Prostate gland (tissue), 2 donors: ENCODE measurements around the gene TAS2R1. TPM values are rescaled to one million over a fixed set of nuclear protein-coding genes. Genes with fewer than 3 reads are reported as not detected.

ENCODE experiments used
- DNase-seq: peaks from one replicate; pipeline ENCODE4 v3.0.0-alpha.2; 2019; ENCODE audit warnings: low spot score
- H3K27ac ChIP-seq, 2 donors: fragments of 200-600 bp; sonication (generic); 2 replicates each; pipeline ENCODE4 v1.5.1; 2017 to 2019
- H3K27me3 ChIP-seq: fragments of 200-600 bp; sonication (generic); replicated peaks from 2 replicates; pipeline ENCODE4 v1.5.1; 2019; ENCODE audit not compliant: insufficient read depth
- H3K36me3 ChIP-seq, 2 donors: fragments of 200-600 bp; sonication (generic); 1 replicate in 1 of 2; 2 replicates in 1 of 2; pipeline versions ENCODE4 v1.5.1 to v1.8.1; 2017 to 2019
- H3K4me1 ChIP-seq: fragments of 200-600 bp; sonication (generic); replicated peaks from 2 replicates; pipeline ENCODE4 v1.5.1; 2019
- H3K4me3 ChIP-seq, 2 donors: fragments of 200-600 bp; sonication (generic); 2 replicates each; pipeline ENCODE4 v1.5.1; 2017 to 2019
- H3K9me3 ChIP-seq: fragments of 200-600 bp; sonication (generic); 2 replicates; pipeline ENCODE4 v1.5.1; 2017
- CTCF ChIP-seq, 4 experiments: fragments of 200-600 bp in 2 of 4; fragments of 450-650 bp in 2 of 4; sonication (generic) in 2 of 4; IDR thresholded peaks; 1 replicate in 3 of 4; 2 replicates in 1 of 4; pipeline ENCODE4 v1.5.1; 2016 to 2019; ENCODE audit warnings: antibody characterized with exemption in 4 of 4, mild to moderate bottlenecking in 2 of 4, moderate library complexity in 2 of 4
- POLR2A ChIP-seq: fragments of 450-650 bp; IDR thresholded peaks from one replicate; pipeline ENCODE4 v1.6.1; 2016; ENCODE audit warnings: antibody characterized with exemption, mild to moderate bottlenecking
- POLR2AphosphoS5 ChIP-seq: sonication (generic); formaldehyde crosslinking; IDR thresholded peaks from one replicate; pipeline ENCODE4 v1.6.1; 2017; ENCODE audit warnings: antibody characterized with exemption
- WGBS: methylation state at CpG from one replicate; pipeline ENCODE4 v1.1.5; 2018; 5-methylcytosine and 5-hydroxymethylcytosine counted together
- intact Hi-C: fragments of 100-400 bp; cut with DNase I; formaldehyde crosslinking; loops from one replicate; pipeline ENCODE4 v1.14.2; 2022
- total RNA-seq, 2 donors: library from RNA; depleted of rRNA; stranded (reverse); fragments of >200 nt; gene quantifications; one replicate each; pipeline ENCODE4 v1.1.0, GENCODE V29; 2016

The TAS2R1 gene
- total RNA-seq, 2 donors from 2014 or later: not detected

DNA sequence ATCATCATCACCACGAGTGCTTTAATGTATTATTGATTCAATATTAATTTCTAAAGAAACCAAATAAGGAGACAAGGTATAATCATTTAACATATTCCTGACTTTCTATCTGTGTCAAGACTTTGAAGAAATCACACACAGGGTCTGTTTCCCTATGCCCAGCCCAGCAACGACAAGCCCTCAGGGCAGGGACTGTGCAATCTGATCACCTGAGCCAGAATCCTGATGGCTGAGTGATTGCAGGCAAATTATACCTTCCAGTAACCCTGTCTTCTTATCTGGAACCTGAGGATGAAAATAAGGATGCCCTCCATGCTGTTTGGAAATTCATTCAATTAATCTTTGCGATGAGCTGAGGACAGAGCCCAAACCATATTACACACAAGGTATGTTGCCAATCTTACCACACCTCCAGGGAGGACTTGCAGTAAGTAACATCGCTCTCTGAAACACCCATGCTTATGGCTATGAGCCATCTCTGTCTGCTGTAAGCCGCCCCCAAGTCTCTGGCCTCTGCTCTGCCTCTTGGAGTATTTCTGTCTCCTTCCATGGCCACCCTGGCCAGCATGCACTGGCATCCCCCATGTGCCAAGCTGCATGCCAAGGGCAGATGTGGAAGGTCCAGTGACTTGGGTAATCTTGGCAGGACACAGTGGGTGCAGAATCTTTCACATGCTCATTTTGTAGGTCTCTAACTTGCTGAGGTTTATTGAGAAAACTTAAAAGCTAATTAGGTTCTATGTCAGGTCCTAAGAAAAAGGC is 10.6 kb downstream of the TAS2R1 start:
- no peaks in the 10 kb centered on the region for H3K27me3 ChIP-seq
- H3K9me3 ChIP-seq: no peaks in the 10 kb centered on the region
- intact Hi-C loops: no loop called here
- H3K4me3 ChIP-seq: no peak overlapping the region
- 80% methylated on average over 5 of the region's 5 CpGs for WGBS
- H3K27ac ChIP-seq: no peak overlapping the region
- no peaks in the 10 kb centered on the region for H3K36me3 ChIP-seq
- TF ChIP-seq CTCF (IDR thresholded peaks at IDR 0.05) (no peak), POLR2A (no peak), POLR2AphosphoS5 (no peak)
- no peak for DNase-seq
- no peaks in the 10 kb centered on the region for H3K4me1 ChIP-seq

GRCh38 chr5:9617739-9618504 is 12.2 kb downstream of the TAS2R1 start:
- H3K4me1 ChIP-seq: no peaks in the 10 kb centered on the region
- intact Hi-C loops: no loop called here
- no peaks in the 10 kb centered on the region for H3K9me3 ChIP-seq
- no peak overlapping the region for H3K4me3 ChIP-seq
- no peak for TF ChIP-seq POLR2A
- peak in 1 of 4 experiments; percentile 20 for TF ChIP-seq CTCF (IDR thresholded peaks at IDR 0.05)
- 28% methylated on average over 10 of the region's 10 CpGs for WGBS
- H3K27me3 ChIP-seq: no peaks in the 10 kb centered on the region
- H3K36me3 ChIP-seq: no peaks in the 10 kb centered on the region
- H3K27ac ChIP-seq: no peak overlapping the region
- no peak for DNase-seq

DNA sequence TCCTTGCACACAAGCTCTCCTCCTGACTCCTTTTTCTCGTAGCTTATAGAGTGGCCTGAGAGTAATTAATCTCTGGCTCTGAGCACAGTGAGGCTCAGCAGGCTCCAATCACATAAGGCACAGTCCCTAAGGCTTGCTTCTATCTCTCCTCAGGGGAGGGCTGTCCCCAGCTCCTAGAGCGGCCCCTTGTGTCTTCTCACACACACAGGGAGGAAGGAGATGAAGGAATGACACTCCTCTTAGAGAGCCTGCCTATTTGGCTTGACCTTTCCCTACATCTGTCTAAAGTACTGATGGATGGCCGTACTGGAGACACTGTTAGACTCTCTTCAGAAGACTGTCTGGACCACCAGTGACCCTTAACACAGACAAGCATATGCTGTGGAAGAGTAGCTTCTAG is 12.9 kb downstream of the TAS2R1 start:
- TF ChIP-seq POLR2AphosphoS5 (no peak), CTCF (IDR thresholded peaks at IDR 0.05) (no peak), POLR2A (no peak)
- Histone ChIP-seq H3K36me3 (no peaks in the 10 kb centered on the region), H3K9me3 (no peaks in the 10 kb centered on the region), H3K27me3 (no peaks in the 10 kb centered on the region), H3K4me1 (no peaks in the 10 kb centered on the region), H3K27ac (no peak overlapping the region), H3K4me3 (no peak overlapping the region)
- DNase-seq: no peak
- 54% methylated on average over 3 of the region's 3 CpGs for WGBS
- intact Hi-C loops: no loop called here

DNA sequence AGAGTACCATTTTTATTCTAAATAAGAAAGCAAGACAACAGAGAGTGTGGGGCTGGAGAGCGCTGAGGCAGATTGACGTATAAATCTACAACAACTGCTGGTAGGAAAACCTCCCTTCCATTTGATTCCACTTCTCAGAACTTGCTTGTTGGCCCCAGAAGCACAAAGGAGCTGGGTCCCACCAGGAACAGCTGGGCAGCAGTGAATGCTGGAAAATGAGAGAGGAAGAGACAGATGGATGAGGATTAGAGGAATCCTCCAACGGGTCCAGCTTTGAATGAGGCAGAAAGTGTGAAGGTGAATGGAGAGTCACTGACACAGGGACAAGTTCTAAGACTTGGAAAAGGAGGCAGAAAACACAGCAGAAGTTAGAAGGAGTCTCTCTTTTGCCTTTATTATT is 14.8 kb downstream of the TAS2R1 start:
- Histone ChIP-seq H3K4me3 (no peak overlapping the region), H3K9me3 (no peaks in the 10 kb centered on the region), H3K27me3 (no peaks in the 10 kb centered on the region), H3K36me3 (no peaks in the 10 kb centered on the region), H3K27ac (no peak overlapping the region), H3K4me1 (no peaks in the 10 kb centered on the region)
- WGBS: 91% methylated on average over 3 of the region's 3 CpGs
- no peak for DNase-seq
- no peak for TF ChIP-seq POLR2A
- intact Hi-C loops: no loop called here

- Histone ChIP-seq H3K27ac (no peak overlapping the region), H3K4me3 (no peak overlapping the region), H3K27me3 (no peaks in the 10 kb centered on the region), H3K4me1 (no peaks in the 10 kb centered on the region), H3K9me3 (no peaks in the 10 kb centered on the region), H3K36me3 (no peaks in the 10 kb centered on the region)
- 94% methylated on average over 3 of the region's 3 CpGs for WGBS
- TF ChIP-seq POLR2AphosphoS5: no peak
- TF ChIP-seq CTCF (IDR thresholded peaks at IDR 0.05): no peak
- TF ChIP-seq POLR2A: no peak
- DNase-seq: no peak
- intact Hi-C loops: no loop called here
Observed at GRCh38 chr5:9613360-9613759, 16.8 kb downstream of the TAS2R1 start.
